Loucy (cell line): Measurements from ENCODE around the gene PSMA6.

ENCODE experiments used
- H2AFZ ChIP-seq: fragments of 200-600 bp; sonication (generic); 2 replicates; pipeline ENCODE4 v1.6.0; 2016; ENCODE audit warnings: antibody characterized with exemption, mild to moderate bottlenecking, low read length, moderate library complexity
- H3F3A ChIP-seq: fragments of 200-600 bp; 2 replicates; pipeline ENCODE4 v1.6.0; 2016; ENCODE audit warnings: antibody characterized with exemption, low read depth, mild to moderate bottlenecking
- H3K27me3 ChIP-seq: fragments of 200-600 bp; sonication (generic); 2 replicates; pipeline ENCODE4 v1.6.1; 2014; ENCODE audit warnings: low read length, mild to moderate bottlenecking; ENCODE audit not compliant: insufficient read depth, poor library complexity, severe bottlenecking
- H3K36me3 ChIP-seq: fragments of 200-600 bp; sonication (generic); 2 replicates; pipeline ENCODE4 v1.6.1; 2016; ENCODE audit warnings: low read length; ENCODE audit not compliant: insufficient read depth
- H3K4me1 ChIP-seq: fragments of 200-600 bp; sonication (generic); 2 replicates; pipeline ENCODE4 v1.5.1; 2014; ENCODE audit warnings: low read length, mild to moderate bottlenecking; ENCODE audit not compliant: insufficient read depth, poor library complexity, severe bottlenecking
- H3K4me2 ChIP-seq: fragments of 200-600 bp; sonication (generic); 2 replicates; pipeline ENCODE4 v1.6.0; 2014; ENCODE audit warnings: antibody characterized with exemption, low read length, low read depth, mild to moderate bottlenecking; ENCODE audit not compliant: poor library complexity, severe bottlenecking
- H3K4me3 ChIP-seq: fragments of 200-600 bp; sonication (generic); 2 replicates; pipeline ENCODE4 v1.5.1; 2014; ENCODE audit warnings: low read length, mild to moderate bottlenecking, mixed read lengths; ENCODE audit not compliant: poor library complexity, severe bottlenecking
- H3K79me2 ChIP-seq: fragments of 200-600 bp; sonication (generic); 2 replicates; pipeline ENCODE4 v1.6.1; 2014; ENCODE audit warnings: low read length; ENCODE audit not compliant: insufficient read depth
- H3K9ac ChIP-seq: fragments of 200-600 bp; sonication (generic); 2 replicates; pipeline ENCODE4 v1.6.0; 2014; ENCODE audit warnings: mild to moderate bottlenecking, low read depth, low read length, moderate library complexity; ENCODE audit not compliant: poor library complexity, severe bottlenecking
- H3K9me2 ChIP-seq: fragments of 200-600 bp; sonication (generic); replicated peaks from 2 replicates; pipeline ENCODE4 v1.6.1; 2016; ENCODE audit warnings: low read depth, low read length, mixed read lengths
- H3K9me3 ChIP-seq: fragments of 200-600 bp; sonication (generic); 2 replicates; pipeline ENCODE4 v1.6.1; 2014; ENCODE audit warnings: mild to moderate bottlenecking, antibody characterized with exemption, low read length, low read depth; ENCODE audit not compliant: insufficient read depth
- H4K20me1 ChIP-seq: fragments of 200-600 bp; sonication (generic); 2 replicates; pipeline ENCODE4 v1.6.0; 2014; ENCODE audit warnings: antibody characterized with exemption, low read length, mild to moderate bottlenecking; ENCODE audit not compliant: insufficient read depth, poor library complexity, severe bottlenecking
- CTCF ChIP-seq: fragments of 200-600 bp; sonication (generic); conservative IDR thresholded peaks from 2 replicates; pipeline ENCODE4 v1.5.1; 2014; ENCODE audit warnings: mild to moderate bottlenecking, antibody characterized with exemption, low read length
- EZH2phosphoT487 ChIP-seq: fragments of 200-600 bp; IDR thresholded peaks from 2 replicates; pipeline ENCODE4 v1.6.1; 2018; ENCODE audit warnings: antibody characterized with exemption, mild to moderate bottlenecking, moderate library complexity, borderline replicate concordance

The PSMA6 gene

DNA sequence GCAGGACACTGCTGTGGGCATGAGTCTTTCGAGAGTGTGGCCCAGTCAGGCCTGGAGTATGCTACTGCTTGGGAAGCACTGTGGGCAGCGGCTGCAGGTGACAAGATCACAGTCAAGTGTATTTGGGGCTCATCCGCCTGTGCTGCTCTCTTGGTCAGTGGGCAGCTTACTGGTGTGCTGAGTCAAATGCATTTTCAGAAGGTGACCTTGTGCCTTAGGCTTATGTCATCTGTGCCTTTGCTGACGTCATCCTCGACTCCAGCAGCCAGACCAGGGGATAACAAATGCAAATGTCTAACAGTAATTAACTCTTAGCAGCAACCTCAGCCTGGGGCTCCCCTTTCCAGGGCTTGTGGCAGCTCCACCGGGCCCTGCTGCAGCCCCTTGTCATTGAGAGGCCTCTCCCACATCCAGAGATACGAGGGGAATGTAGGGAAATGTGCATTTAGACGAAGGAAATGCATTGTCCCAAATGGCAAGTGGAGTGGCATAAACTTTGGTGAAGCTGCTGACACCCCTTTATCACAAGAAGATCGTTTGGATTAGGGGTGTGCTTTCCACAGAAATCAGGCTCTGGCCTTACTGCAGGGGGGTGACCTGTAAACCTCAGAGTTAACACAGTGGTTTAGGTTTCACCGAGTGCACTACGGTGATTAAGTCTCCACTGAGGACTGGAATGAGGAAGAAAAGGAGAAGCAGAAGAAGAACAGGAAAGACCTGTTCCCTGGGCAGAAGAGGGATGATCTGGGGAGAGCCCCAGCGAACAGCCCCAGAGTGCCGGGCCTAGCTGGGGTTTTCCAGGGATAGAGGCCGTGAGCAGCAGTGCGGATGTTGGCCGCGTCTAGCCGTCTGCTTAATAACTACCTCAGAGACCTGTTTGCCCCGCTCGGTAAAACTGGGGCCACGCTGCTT, 39.7 kb downstream of the PSMA6 start:
- no peak for TF ChIP-seq EZH2phosphoT487
- no peak for TF ChIP-seq CTCF
- Histone ChIP-seq H3K79me2 (no peaks in the 10 kb centered on the region), H3K9ac (no peak overlapping the region), H3K9me3 (no peaks in the 10 kb centered on the region), H2AFZ (no peak overlapping the region), H3K4me2 (no peak overlapping the region), H3F3A (no peaks in the 10 kb centered on the region), H3K9me2 (no peaks in the 10 kb centered on the region), H4K20me1 (no peaks in the 10 kb centered on the region), H3K4me1 (peaks cover 27% of the 10 kb centered on the region), H3K27me3 (no peaks in the 10 kb centered on the region), H3K4me3 (no peak overlapping the region), H3K36me3 (no peaks in the 10 kb centered on the region)

GRCh38 chr14:35332517-35333263, 40.5 kb downstream of the PSMA6 start:
- Histone ChIP-seq H2AFZ (peak overlapping the region; percentile 77), H3K27me3 (no peaks in the 10 kb centered on the region), H3K4me2 (peak overlapping the region; percentile 71), H3K4me3 (peak overlapping the region; percentile 54), H3K36me3 (no peaks in the 10 kb centered on the region), H3K4me1 (peaks cover 29% of the 10 kb centered on the region), H4K20me1 (no peaks in the 10 kb centered on the region), H3K9me3 (no peaks in the 10 kb centered on the region), H3K9me2 (no peaks in the 10 kb centered on the region), H3F3A (no peaks in the 10 kb centered on the region), H3K9ac (peak overlapping the region; percentile 68), H3K79me2 (no peaks in the 10 kb centered on the region)
- TF ChIP-seq CTCF = no peak
- TF ChIP-seq EZH2phosphoT487 = no peak

DNA sequence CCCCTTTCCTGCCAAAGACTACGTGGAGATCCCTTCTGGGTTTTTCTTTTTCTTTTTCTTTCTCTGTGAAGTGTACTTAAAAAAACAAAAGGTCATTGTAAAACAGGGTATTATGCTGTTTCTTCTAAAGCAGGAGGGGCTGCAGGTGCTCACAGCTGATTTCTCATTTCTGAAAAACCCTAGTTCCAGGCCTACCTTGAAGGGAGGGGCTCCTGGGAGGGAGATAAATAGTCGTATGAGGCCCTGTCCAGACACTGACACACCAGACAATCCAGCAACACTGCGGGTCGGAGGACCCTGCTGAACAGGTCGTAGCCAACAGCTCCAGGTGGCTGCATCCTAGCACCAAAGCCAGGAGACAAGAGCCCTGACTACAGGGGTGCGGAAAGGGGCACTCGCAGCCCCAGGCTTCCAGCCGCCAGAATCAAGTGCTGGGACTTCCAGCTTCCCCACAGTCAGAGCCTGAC, 41.1 kb downstream of the PSMA6 start:
- Histone ChIP-seq H3K36me3 (no peaks in the 10 kb centered on the region), H4K20me1 (no peaks in the 10 kb centered on the region), H3K9ac (peak overlapping the region; percentile 68), H3F3A (no peaks in the 10 kb centered on the region), H3K79me2 (no peaks in the 10 kb centered on the region), H2AFZ (peak overlapping the region; percentile 77), H3K9me2 (no peaks in the 10 kb centered on the region), H3K9me3 (no peaks in the 10 kb centered on the region), H3K27me3 (no peaks in the 10 kb centered on the region), H3K4me3 (peak overlapping the region; percentile 54), H3K4me2 (peak overlapping the region; percentile 71), H3K4me1 (peaks cover 29% of the 10 kb centered on the region)
- no peak for TF ChIP-seq EZH2phosphoT487
- TF ChIP-seq CTCF = no peak
